ENCODE measurements around the gene AFP. TPM values are rescaled to one million over a fixed set of nuclear protein-coding genes. Genes with fewer than 3 reads are reported as not detected.

The AFP gene
- total and polyA plus RNA-seq, 2 of the 13 experiments (the other 11 are each of a cell fraction or from before 2014, with no cell fraction given): 9,434 to 13,105 TPM

- no peak for TF ChIP-seq SMARCC2 (IDR thresholded peaks at IDR 0.05)
- TF ChIP-seq ZNF280B (CRISPR knock-in tag; IDR thresholded peaks at IDR 0.05; ENCODE audit: borderline replicate concordance): no peak
- no peak for TF ChIP-seq ZNF136 (CRISPR knock-in tag; IDR thresholded peaks at IDR 0.05; ENCODE audit: low read depth)
- TF ChIP-seq HMGXB4 (CRISPR knock-in tag; IDR thresholded peaks at IDR 0.05; ENCODE audit: borderline replicate concordance in 1 of 2, low read depth in 1 of 2): 0 out of 4 replicates have a peak, but pooled peaks of 1 of the 2 experiments have one; percentile 9
- no peak for TF ChIP-seq ZNF335 (CRISPR knock-in tag; IDR thresholded peaks at IDR 0.05)
- no peak for TF ChIP-seq USF2 (IDR thresholded peaks at IDR 0.05; ENCODE audit: low read depth, low read length)
- no peak for TF ChIP-seq USF2 (CRISPR knock-in tag; IDR thresholded peaks at IDR 0.05; ENCODE audit: borderline replicate concordance)
- TF ChIP-seq ZNF143 (CRISPR knock-in tag; IDR thresholded peaks at IDR 0.05): no peak
- TF ChIP-seq ZNF574 (CRISPR knock-in tag; IDR thresholded peaks at IDR 0.05): no peak
- TF ChIP-seq POGK (CRISPR knock-in tag; conservative IDR thresholded peaks at IDR 0.05): peak; percentile 57; the same call in 1 of the 2 replicates
- 0 out of 2 replicates have a peak, but pooled peaks have one; percentile 30 for TF ChIP-seq TOE1 (CRISPR knock-in tag; IDR thresholded peaks at IDR 0.05)
These were observed 22.4 kb downstream of the AFP start (continued) for GRCh38 chr4:73458184-73459047.
